IMR-90 (cell line): Measurements from ENCODE around the gene CCDC136.

Experiments used
- BHLHE40 ChIP-seq: fragments of 150-350 bp; IDR thresholded peaks from 2 replicates; pipeline ENCODE4 v1.6.1; 2016; ENCODE audit warnings: mild to moderate bottlenecking, low read depth, low read length
- CHD1 ChIP-seq: IDR thresholded peaks from 2 replicates; pipeline ENCODE4 v1.6.1; 2012; ENCODE audit warnings: low read depth, low read length, improper control_type of control experiment
- MAFK ChIP-seq: IDR thresholded peaks from 2 replicates; pipeline ENCODE4 v1.6.1; 2012; ENCODE audit warnings: low read depth, low read length, improper control_type of control experiment
- MAZ ChIP-seq: IDR thresholded peaks from 2 replicates; pipeline ENCODE4 v1.6.1; 2012; ENCODE audit warnings: low read depth, mild to moderate bottlenecking, low read length, improper control_type of control experiment, moderate library complexity, borderline replicate concordance
- MXI1 ChIP-seq: IDR thresholded peaks from 2 replicates; pipeline ENCODE4 v1.6.1; 2012; ENCODE audit warnings: low read depth, mild to moderate bottlenecking, low read length, moderate library complexity, borderline replicate concordance
- POLR2A ChIP-seq: IDR thresholded peaks from 2 replicates; pipeline ENCODE4 v1.6.1; 2012; ENCODE audit warnings: mild to moderate bottlenecking, low read depth, low read length
- RCOR1 ChIP-seq: IDR thresholded peaks from 2 replicates; pipeline ENCODE4 v1.6.1; 2012; ENCODE audit warnings: mild to moderate bottlenecking, low read length, improper control_type of control experiment; ENCODE audit not compliant: insufficient replicate concordance
- RFX5 ChIP-seq: IDR thresholded peaks from 2 replicates; pipeline ENCODE4 v1.8.0; 2012; ENCODE audit warnings: low read depth, mild to moderate bottlenecking, low read length, moderate library complexity
- SMC3 ChIP-seq: fragments of 150-350 bp; IDR thresholded peaks from 2 replicates; pipeline ENCODE4 v1.6.1; 2016; ENCODE audit warnings: low read depth, mild to moderate bottlenecking, antibody characterized with exemption, low read length, moderate library complexity
- TF ChIP-seq, protein P1 (sequence below): conservative IDR thresholded peaks from 2 replicates; pipeline ENCODE4 v1.5.1; 2012; ENCODE audit warnings: mild to moderate bottlenecking, low read depth, low read length, improper control_type of control experiment
- TF ChIP-seq, protein P2 (sequence below): fragments of 150-350 bp; IDR thresholded peaks from 2 replicates; pipeline ENCODE4 v1.6.1; 2017; ENCODE audit warnings: mild to moderate bottlenecking, antibody characterized with exemption, low read length, low read depth

DNA sequence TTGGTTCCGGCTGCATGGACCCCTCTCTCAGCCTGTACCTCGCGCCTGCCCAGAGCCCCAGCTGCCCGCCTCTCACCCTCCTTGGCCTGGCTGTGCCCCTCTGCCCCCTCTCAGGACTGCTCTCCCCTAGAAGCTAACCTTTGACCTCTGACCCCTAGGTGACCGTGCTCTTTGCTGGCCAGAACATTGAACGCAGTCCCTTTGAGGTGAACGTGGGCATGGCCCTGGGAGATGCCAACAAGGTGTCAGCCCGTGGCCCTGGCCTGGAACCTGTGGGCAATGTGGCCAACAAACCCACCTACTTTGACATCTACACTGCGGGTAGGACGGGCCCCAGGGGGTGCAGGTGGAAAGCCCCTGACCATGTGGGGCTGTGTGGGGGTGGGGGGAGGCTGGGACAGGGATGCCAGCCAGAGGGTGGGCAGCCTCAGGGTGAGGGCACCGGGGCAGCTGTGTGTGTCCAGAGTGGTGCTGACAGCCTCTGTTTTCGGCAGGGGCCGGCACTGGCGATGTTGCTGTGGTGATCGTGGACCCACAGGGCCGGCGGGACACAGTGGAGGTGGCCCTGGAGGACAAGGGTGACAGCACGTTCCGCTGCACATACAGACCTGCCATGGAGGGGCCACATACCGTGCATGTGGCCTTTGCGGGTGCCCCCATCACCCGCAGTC lies 46.5 kb downstream of the CCDC136 start:
- TF ChIP-seq, protein P1, sequence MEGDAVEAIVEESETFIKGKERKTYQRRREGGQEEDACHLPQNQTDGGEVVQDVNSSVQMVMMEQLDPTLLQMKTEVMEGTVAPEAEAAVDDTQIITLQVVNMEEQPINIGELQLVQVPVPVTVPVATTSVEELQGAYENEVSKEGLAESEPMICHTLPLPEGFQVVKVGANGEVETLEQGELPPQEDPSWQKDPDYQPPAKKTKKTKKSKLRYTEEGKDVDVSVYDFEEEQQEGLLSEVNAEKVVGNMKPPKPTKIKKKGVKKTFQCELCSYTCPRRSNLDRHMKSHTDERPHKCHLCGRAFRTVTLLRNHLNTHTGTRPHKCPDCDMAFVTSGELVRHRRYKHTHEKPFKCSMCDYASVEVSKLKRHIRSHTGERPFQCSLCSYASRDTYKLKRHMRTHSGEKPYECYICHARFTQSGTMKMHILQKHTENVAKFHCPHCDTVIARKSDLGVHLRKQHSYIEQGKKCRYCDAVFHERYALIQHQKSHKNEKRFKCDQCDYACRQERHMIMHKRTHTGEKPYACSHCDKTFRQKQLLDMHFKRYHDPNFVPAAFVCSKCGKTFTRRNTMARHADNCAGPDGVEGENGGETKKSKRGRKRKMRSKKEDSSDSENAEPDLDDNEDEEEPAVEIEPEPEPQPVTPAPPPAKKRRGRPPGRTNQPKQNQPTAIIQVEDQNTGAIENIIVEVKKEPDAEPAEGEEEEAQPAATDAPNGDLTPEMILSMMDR = no peak
- TF ChIP-seq POLR2A = no peak
- no peak for TF ChIP-seq RCOR1
- no peak for TF ChIP-seq SMC3
- TF ChIP-seq MAFK = no peak
- TF ChIP-seq, protein P2, sequence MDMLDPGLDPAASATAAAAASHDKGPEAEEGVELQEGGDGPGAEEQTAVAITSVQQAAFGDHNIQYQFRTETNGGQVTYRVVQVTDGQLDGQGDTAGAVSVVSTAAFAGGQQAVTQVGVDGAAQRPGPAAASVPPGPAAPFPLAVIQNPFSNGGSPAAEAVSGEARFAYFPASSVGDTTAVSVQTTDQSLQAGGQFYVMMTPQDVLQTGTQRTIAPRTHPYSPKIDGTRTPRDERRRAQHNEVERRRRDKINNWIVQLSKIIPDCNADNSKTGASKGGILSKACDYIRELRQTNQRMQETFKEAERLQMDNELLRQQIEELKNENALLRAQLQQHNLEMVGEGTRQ = no peak
- TF ChIP-seq CHD1 = no peak
- no peak for TF ChIP-seq RFX5
- no peak for TF ChIP-seq MAZ
- no peak for TF ChIP-seq BHLHE40
- TF ChIP-seq MXI1 = no peak
